Fibroblast of skin of abdomen (primary cell): ENCODE data around the gene KCNJ2.
A peak's percentile ranks its signal among the peaks of the same experiment; 100 is the strongest.

Source experiments
- DNase-seq: peaks from one replicate; pipeline ENCODE4 v3.0.0-alpha.2; 2013

The KCNJ2 gene

GRCh38 chr17:70159980-70160379, 9.4 kb upstream of the KCNJ2 start:
- DNase-seq: no peak

GRCh38 chr17:70161519-70161918, 7.8 kb upstream of the KCNJ2 start:
- no peak for DNase-seq

- DNase-seq: no peak
These were observed 3.9 kb upstream of the KCNJ2 start for GRCh38 chr17:70165383-70165782.

- no peak for DNase-seq
These were observed 2.7 kb upstream of the KCNJ2 start for GRCh38 chr17:70166615-70167014.

- peak; percentile 49 for DNase-seq
These were observed 1.0 kb upstream of the KCNJ2 start for GRCh38 chr17:70168044-70168976.

- peak; percentile 17 for DNase-seq
These were observed 621 bp downstream of the KCNJ2 start for GRCh38 chr17:70169709-70170597.

GRCh38 chr17:70171159-70171558, 1.8 kb downstream of the KCNJ2 start:
- DNase-seq: no peak

- no peak for DNase-seq
These were observed 3.1 kb downstream of the KCNJ2 start for GRCh38 chr17:70172449-70172848.

GRCh38 chr17:70172923-70173322, 3.6 kb downstream of the KCNJ2 start:
- peak; percentile 39 for DNase-seq

GRCh38 chr17:70173681-70174080, 4.3 kb downstream of the KCNJ2 start:
- no peak for DNase-seq

- no peak for DNase-seq
These were observed 12.0 kb downstream of the KCNJ2 start for GRCh38 chr17:70181376-70181775.

- no peak for DNase-seq
These were observed 12.5 kb downstream of the KCNJ2 start for GRCh38 chr17:70181866-70182265.

GRCh38 chr17:70183508-70183907, 14.2 kb downstream of the KCNJ2 start:
- no peak for DNase-seq

GRCh38 chr17:70184207-70184606, 14.9 kb downstream of the KCNJ2 start:
- no peak for DNase-seq

- DNase-seq: peak; percentile 65
These were observed 15.4 kb downstream of the KCNJ2 start for GRCh38 chr17:70184770-70185169.

GRCh38 chr17:70185285-70185684, 16.0 kb downstream of the KCNJ2 start:
- no peak for DNase-seq

- peak; percentile 70 for DNase-seq
These were observed 18.1 kb downstream of the KCNJ2 start for GRCh38 chr17:70187383-70187782.

GRCh38 chr17:70190959-70191805, 21.9 kb downstream of the KCNJ2 start:
- DNase-seq: no peak

GRCh38 chr17:70195091-70195490, 25.8 kb downstream of the KCNJ2 start:
- DNase-seq: no peak

- DNase-seq: no peak
These were observed 32.6 kb downstream of the KCNJ2 start for GRCh38 chr17:70201872-70202419.

- DNase-seq: no peak
These were observed 33.5 kb downstream of the KCNJ2 start for GRCh38 chr17:70202840-70203239.

- DNase-seq: no peak
These were observed 35.1 kb downstream of the KCNJ2 start for GRCh38 chr17:70204431-70204830.
